Activated CD4-positive, alpha-beta memory T cell treated with anti-CD3 and anti-CD28 coated beads, Interleukin-2, amount 10 ng/mL, durations not matched to agents 7 days and 5 days (primary cell): Measurements from ENCODE around the gene ZBTB46. TPM values are rescaled to one million over a fixed set of nuclear protein-coding genes. Genes with fewer than 3 reads are reported as not detected.

Experiments
- CTCF ChIA-PET: fragments of 350-600 bp; sonication (Branson Sonifier 250); formaldehyde crosslinking; loops from one replicate; lab custom pipeline; 2021; ENCODE audit warnings: antibody characterized with exemption, inconsistent platforms; lab: Charles Lee
- POLR2A ChIA-PET: fragments of 350-600 bp; sonication (Branson Sonifier 250); formaldehyde crosslinking; loops from one replicate; lab custom pipeline; 2021; ENCODE audit warnings: antibody characterized with exemption; lab: Charles Lee
- DNase-seq: peaks from one replicate; pipeline ENCODE4 v3.0.0-alpha.2; 2020
- H3K27ac Mint-ChIP-seq: one replicate; pipeline ENCODE4 v1.8.0; 2021; ENCODE audit warnings: mild to moderate bottlenecking, mixed read lengths
- H3K27me3 Mint-ChIP-seq: one replicate; pipeline ENCODE4 v1.8.0; 2021; ENCODE audit warnings: mixed read lengths
- H3K36me3 Mint-ChIP-seq: one replicate; pipeline ENCODE4 v1.8.0; 2021; ENCODE audit warnings: low read depth, mixed read lengths
- H3K4me1 Mint-ChIP-seq: one replicate; pipeline ENCODE4 v1.8.0; 2021; ENCODE audit warnings: mixed read lengths
- H3K4me3 Mint-ChIP-seq: one replicate; pipeline ENCODE4 v1.8.0; 2021; ENCODE audit warnings: mild to moderate bottlenecking, mixed read lengths
- H3K9me3 Mint-ChIP-seq: one replicate; pipeline ENCODE4 v1.8.0; 2021; ENCODE audit warnings: mixed read lengths
- total RNA-seq, 2 experiments: library from RNA; stranded (reverse); gene quantifications; one replicate each; pipeline ENCODE4 v1.2.3, GENCODE V29; 2021

Gene ZBTB46
- total RNA-seq, 2 experiments from 2014 or later, result 0.53 to 0.65 TPM

DNA sequence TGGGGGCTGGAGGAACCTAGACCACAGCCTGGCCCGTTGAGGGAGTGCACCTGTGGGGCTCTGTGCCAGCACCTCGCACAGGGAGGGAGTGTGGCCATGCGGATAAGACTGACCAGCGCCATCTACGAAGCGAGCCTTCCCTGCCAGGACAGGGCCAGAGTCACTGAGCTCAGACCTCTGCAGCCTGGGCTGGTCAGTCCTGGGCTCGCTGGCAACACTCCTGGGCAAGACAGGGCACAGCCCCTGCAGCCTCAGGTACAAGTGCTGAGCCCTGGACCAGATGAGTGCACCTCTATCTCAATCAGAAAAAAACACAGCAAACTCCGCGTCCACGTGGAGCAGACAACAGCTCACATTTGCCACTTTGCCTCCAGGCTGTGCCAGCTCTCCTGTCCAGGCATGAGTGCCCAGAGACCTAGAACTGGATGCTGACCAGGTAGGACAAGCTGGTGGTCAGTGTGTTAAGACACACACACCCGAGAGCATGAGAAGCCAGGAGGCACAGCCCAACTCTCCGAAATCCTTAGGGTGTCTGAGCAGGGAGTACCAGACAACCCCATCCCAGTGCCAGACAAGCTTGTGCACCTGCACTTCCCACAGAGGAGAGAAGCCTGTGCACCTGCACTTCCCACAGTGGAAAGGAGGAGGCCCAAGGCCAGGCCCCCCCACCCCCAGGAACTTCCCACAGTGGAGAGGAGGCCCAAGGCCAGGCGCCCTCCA is 128.2 kb downstream of the ZBTB46 start:
- Mint-ChIP-seq H3K4me3 (no peak overlapping the region), H3K9me3 (no peaks in the 10 kb centered on the region), H3K4me1 (peaks cover 49% of the 10 kb centered on the region), H3K36me3 (peaks cover 22% of the 10 kb centered on the region), H3K27ac (no peak overlapping the region), H3K27me3 (no peaks in the 10 kb centered on the region)
- no peak for DNase-seq
- ChIA-PET POLR2A (interaction anchor here (9.3 kb wide), 1 partner anchor 33 kb away, joined by 120 read pairs; the partner anchor contains the start of genes LIME1 and SLC2A4RG), CTCF (no interaction called here)

DNA sequence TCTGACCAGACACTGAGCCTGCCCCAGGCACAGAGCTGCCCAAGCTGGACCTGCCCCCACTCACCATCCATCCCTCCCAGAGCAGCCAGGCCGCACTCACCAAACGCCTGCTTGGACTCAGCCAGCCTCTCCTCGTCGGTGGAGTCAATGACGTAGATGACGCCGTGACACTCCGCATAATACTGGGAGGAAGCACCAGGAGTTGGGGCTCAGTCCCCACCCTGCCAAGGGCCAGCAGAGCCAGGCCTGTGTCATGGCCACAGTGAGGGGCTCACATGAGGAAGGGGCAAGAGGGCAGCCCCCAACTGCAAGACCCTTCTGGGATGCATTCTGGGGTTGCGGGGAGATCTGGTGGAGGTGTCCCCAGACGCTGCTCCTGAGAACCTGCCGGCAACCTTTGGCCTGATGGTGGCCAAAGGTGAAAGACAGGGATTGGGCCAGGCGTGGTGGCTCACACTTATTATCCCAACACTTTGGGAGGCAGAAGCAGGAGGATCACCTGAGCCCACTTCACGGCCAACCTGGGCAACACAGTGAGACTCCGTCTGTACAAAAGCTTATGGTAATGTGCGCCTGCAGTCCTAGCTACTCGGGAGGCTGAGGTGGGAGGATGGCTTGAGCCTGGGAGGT is 128.9 kb downstream of the ZBTB46 start:
- peak overlapping the region; percentile 40 for H3K27ac Mint-ChIP-seq
- CTCF ChIA-PET, result interaction anchor here (1.2 kb wide), 1 partner anchor 165 kb away, joined by 3 read pairs; the partner anchor contains the start of gene PTK6
- POLR2A ChIA-PET, result interaction anchor here (0.9 to 9.3 kb wide), 2 partner anchors 34 to 171 kb away, joined by 3 to 120 read pairs; partner anchors contain the start of genes LIME1 and SLC2A4RG

GRCh38 chr20:63701329-63702035 is 129.6 kb downstream of the ZBTB46 start:
- Mint-ChIP-seq H3K27ac (peak overlapping the region; percentile 44), H3K4me3 (no peak overlapping the region), H3K9me3 (no peaks in the 10 kb centered on the region), H3K4me1 (peaks cover 47% of the 10 kb centered on the region), H3K36me3 (peaks cover 15% of the 10 kb centered on the region), H3K27me3 (no peaks in the 10 kb centered on the region)
- no peak for DNase-seq
- POLR2A ChIA-PET, result interaction anchor here (0.9 to 9.3 kb wide), 2 partner anchors 35 to 172 kb away, joined by 3 to 120 read pairs; partner anchors contain the start of genes LIME1 and SLC2A4RG
- CTCF ChIA-PET, result interaction anchor here (1.2 kb wide), 1 partner anchor 164 kb away, joined by 3 read pairs; the partner anchor contains the start of gene PTK6

More for the DNA sequence above, 128.9 kb downstream of the ZBTB46 start:
- peaks cover 51% of the 10 kb centered on the region for H3K4me1 Mint-ChIP-seq
- H3K4me3 Mint-ChIP-seq, result no peak overlapping the region
- no peak for DNase-seq
- H3K9me3 Mint-ChIP-seq, result no peaks in the 10 kb centered on the region
- peaks cover 21% of the 10 kb centered on the region for H3K36me3 Mint-ChIP-seq
- no peaks in the 10 kb centered on the region for H3K27me3 Mint-ChIP-seq

GRCh38 chr20:63701051-63701328 is 130.1 kb downstream of the ZBTB46 start:
- no peaks in the 10 kb centered on the region for H3K9me3 Mint-ChIP-seq
- peaks cover 44% of the 10 kb centered on the region for H3K4me1 Mint-ChIP-seq
- POLR2A ChIA-PET, result interaction anchor here (9.3 kb wide), 1 partner anchor 35 kb away, joined by 120 read pairs; the partner anchor contains the start of genes LIME1 and SLC2A4RG
- H3K27me3 Mint-ChIP-seq, result no peaks in the 10 kb centered on the region
- H3K27ac Mint-ChIP-seq, result peak overlapping the region; percentile 44
- no peak for DNase-seq
- CTCF ChIA-PET, result interaction anchor here (1.2 kb wide), 1 partner anchor 164 kb away, joined by 3 read pairs; the partner anchor contains the start of gene PTK6
- H3K36me3 Mint-ChIP-seq, result peaks cover 13% of the 10 kb centered on the region
- no peak overlapping the region for H3K4me3 Mint-ChIP-seq

DNA sequence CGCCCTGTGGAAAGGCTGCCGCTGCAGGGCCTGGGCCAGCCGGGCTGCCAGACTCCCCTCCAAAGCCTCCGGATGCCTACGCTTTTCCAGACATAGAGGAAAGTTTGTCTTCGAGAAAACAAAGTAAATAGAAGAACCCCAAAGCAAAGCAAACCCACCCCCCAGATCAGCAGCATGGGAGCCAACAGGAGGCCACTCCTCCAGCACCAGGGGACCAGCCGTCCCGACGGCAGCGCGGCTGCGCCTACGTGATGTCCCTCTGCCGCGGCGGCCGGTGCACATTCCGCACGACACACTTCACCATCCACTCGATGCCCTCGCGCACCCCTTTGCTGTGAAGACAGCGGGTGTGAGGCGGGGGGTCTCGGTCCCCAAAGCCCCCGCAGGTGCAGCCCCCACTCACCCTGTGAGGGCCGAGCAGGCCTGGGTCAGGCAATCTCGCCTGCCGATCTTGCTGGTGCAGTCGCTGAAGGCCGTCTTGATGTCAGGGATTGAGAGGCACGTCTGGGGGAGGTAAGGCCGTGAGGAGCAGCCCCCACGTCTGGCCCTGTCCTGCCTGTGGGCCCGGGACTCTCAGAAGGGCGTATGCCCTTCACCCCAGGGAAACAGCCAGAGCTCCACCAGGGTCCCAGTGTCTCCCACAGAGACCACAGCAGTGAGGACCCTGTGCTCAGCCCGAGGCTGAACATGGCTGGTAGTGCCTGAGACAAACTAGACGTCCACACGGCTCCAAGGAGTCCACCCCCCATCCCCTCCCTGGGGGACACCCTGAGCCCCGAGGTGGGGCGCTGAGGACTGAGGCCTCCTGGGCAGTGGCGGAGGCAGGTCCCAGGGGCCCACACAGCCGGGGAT is 130.6 kb downstream of the ZBTB46 start:
- H3K9me3 Mint-ChIP-seq, result no peaks in the 10 kb centered on the region
- CTCF ChIA-PET, result interaction anchor here (1.2 kb wide), 1 partner anchor 163 kb away, joined by 3 read pairs; the partner anchor contains the start of gene PTK6
- H3K27me3 Mint-ChIP-seq, result no peaks in the 10 kb centered on the region
- H3K36me3 Mint-ChIP-seq, result peaks cover 7% of the 10 kb centered on the region
- POLR2A ChIA-PET, result interaction anchor here (9.3 kb wide), 1 partner anchor 36 kb away, joined by 120 read pairs; the partner anchor contains the start of genes LIME1 and SLC2A4RG
- H3K4me3 Mint-ChIP-seq, result no peak overlapping the region
- peaks cover 38% of the 10 kb centered on the region for H3K4me1 Mint-ChIP-seq
- no peak overlapping the region for H3K27ac Mint-ChIP-seq
- no peak for DNase-seq

- Mint-ChIP-seq H3K9me3 (no peaks in the 10 kb centered on the region), H3K27ac (peak overlapping the region; percentile 59), H3K4me1 (peaks cover 33% of the 10 kb centered on the region), H3K27me3 (no peaks in the 10 kb centered on the region), H3K36me3 (no peaks in the 10 kb centered on the region), H3K4me3 (no peak overlapping the region)
- DNase-seq, result no peak
- CTCF ChIA-PET, result interaction anchor here (1.7 kb wide), 1 partner anchor 162 kb away, joined by 5 read pairs; the partner anchor contains the start of gene PTK6
- POLR2A ChIA-PET, result interaction anchor here (1.7 to 3.0 kb wide), 2 partner anchors 8 to 132 kb away, joined by 9 to 10 read pairs; partner anchors contain the start of genes ARFRP1 and ZGPAT
Measured at GRCh38 chr20:63699466-63700198, 131.4 kb downstream of the ZBTB46 start.

GRCh38 chr20:63698739-63699465 is 132.2 kb downstream of the ZBTB46 start:
- H3K27ac Mint-ChIP-seq, result peak overlapping the region; percentile 59
- H3K4me3 Mint-ChIP-seq, result no peak overlapping the region
- peak; percentile 54 for DNase-seq
- CTCF ChIA-PET, result interaction anchor here (1.7 kb wide), 1 partner anchor 162 kb away, joined by 5 read pairs; the partner anchor contains the start of gene PTK6
- H3K9me3 Mint-ChIP-seq, result no peaks in the 10 kb centered on the region
- H3K36me3 Mint-ChIP-seq, result peaks cover 2% of the 10 kb centered on the region
- H3K27me3 Mint-ChIP-seq, result no peaks in the 10 kb centered on the region
- POLR2A ChIA-PET, result interaction anchor here (0.8 to 3.7 kb wide), 7 partner anchors 9 to 176 kb away, joined by 3 to 13 read pairs (median 9); partner anchors contain the start of genes ARFRP1, LIME1, PTK6 and ZGPAT
- peaks cover 33% of the 10 kb centered on the region for H3K4me1 Mint-ChIP-seq

DNA sequence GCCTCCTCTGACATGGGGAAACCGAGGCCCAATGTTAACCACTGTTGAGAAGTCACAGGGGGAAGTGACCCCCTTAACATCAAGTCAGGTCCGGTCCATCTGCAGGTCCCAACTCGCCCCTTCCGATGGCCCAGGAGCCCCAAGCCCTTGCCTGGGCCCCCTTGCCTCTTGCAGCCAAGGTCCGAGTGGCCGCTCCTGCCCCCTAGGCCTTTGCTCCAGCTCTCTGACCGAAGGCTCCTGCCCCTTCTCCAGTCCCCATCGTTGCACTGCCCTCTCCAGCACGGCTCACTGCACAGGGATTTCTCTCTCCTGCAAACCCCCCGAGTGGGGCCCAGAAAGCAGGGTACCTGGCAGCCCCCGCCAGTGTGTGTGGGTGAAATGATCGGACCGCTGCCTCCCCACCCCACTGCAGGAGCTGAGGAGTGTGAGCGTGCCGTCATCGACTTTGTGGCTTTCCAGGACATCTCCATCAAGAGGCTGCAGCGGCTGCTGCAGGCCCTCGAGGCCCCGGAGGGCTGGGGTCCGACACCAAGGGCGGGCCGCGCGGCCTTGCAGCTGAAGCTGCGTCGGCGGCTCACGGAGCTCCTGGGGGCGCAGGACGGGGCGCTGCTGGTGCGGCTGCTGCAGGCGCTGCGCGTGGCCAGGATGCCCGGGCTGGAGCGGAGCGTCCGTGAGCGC is 133.1 kb downstream of the ZBTB46 start:
- Mint-ChIP-seq H3K9me3 (no peaks in the 10 kb centered on the region), H3K36me3 (peaks cover 6% of the 10 kb centered on the region), H3K4me1 (peaks cover 34% of the 10 kb centered on the region), H3K4me3 (no peak overlapping the region), H3K27ac (no peak overlapping the region), H3K27me3 (no peaks in the 10 kb centered on the region)
- DNase-seq, result no peak
- POLR2A ChIA-PET, result interaction anchor here (0.8 to 3.7 kb wide), 10 partner anchors 10 to 175 kb away, joined by 3 to 13 read pairs (median 4); partner anchors contain the start of genes ARFRP1, LIME1, PTK6 and SLC2A4RG
- CTCF ChIA-PET, result interaction anchor here (1.7 kb wide), 1 partner anchor 161 kb away, joined by 5 read pairs; the partner anchor contains the start of gene PTK6

- Mint-ChIP-seq H3K36me3 (peaks cover 8% of the 10 kb centered on the region), H3K27ac (no peak overlapping the region), H3K4me3 (no peak overlapping the region)
Measured at GRCh38 chr20:63697357-63697867, 133.7 kb downstream of the ZBTB46 start.

More at GRCh38 chr20:63697357-63697867, 133.7 kb downstream of the ZBTB46 start:
- Mint-ChIP-seq H3K27me3 (no peaks in the 10 kb centered on the region), H3K9me3 (no peaks in the 10 kb centered on the region), H3K4me1 (peaks cover 33% of the 10 kb centered on the region)
- POLR2A ChIA-PET, result interaction anchor here (0.8 to 3.7 kb wide), 8 partner anchors 11 to 160 kb away, joined by 3 to 13 read pairs (median 4); partner anchors contain the start of genes ARFRP1, LIME1, PTK6 and SLC2A4RG
- CTCF ChIA-PET, result no interaction called here
- DNase-seq, result no peak
